Body of pancreas (tissue), 4 donors: ENCODE measurements around the gene MAP3K6.

Source experiments
- POLR2A ChIP-seq, 3 donors: fragments of 450-650 bp; IDR thresholded peaks; one replicate each; pipeline ENCODE4 v1.6.1; 2016; ENCODE audit warnings: antibody characterized with exemption in 3 of 3, mild to moderate bottlenecking in 2 of 3
- TF ChIP-seq, protein P1 (sequence below), 7 experiments: fragments of 450-650 bp in 4 of 7; fragments of 200-600 bp in 3 of 7; sonication (generic) in 3 of 7; IDR thresholded peaks; one replicate each; pipeline ENCODE4 v1.5.1; 2016 to 2019; ENCODE audit warnings: antibody characterized with exemption in 7 of 7

DNA sequence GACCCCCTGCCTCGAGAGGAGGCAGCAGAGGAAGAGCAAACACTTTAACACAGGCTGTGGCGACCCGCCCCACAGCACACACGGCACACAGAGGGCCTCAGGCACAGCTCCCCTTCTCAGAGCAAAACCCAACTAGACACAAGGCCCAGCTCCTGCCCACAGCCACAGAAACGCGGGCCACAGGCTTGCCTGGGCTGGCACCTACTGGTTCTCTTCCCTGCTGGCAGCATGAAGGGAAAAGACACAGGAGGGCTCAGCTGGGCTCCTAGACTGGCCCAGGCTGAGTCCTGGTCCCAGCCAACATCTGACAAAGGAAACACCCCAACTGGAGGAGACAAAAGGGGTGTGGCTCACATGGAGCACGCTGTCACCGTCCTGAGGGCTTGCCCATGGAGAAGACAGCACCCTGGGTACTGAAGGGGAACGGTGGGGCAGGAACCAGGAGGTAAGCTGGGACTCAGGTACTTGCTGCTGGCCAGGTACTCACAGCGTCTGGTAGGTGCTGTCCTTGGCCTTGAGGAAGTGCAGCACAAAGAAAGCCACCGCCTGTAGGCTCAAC is 12.9 kb upstream of the MAP3K6 start:
- TF ChIP-seq, protein P1, sequence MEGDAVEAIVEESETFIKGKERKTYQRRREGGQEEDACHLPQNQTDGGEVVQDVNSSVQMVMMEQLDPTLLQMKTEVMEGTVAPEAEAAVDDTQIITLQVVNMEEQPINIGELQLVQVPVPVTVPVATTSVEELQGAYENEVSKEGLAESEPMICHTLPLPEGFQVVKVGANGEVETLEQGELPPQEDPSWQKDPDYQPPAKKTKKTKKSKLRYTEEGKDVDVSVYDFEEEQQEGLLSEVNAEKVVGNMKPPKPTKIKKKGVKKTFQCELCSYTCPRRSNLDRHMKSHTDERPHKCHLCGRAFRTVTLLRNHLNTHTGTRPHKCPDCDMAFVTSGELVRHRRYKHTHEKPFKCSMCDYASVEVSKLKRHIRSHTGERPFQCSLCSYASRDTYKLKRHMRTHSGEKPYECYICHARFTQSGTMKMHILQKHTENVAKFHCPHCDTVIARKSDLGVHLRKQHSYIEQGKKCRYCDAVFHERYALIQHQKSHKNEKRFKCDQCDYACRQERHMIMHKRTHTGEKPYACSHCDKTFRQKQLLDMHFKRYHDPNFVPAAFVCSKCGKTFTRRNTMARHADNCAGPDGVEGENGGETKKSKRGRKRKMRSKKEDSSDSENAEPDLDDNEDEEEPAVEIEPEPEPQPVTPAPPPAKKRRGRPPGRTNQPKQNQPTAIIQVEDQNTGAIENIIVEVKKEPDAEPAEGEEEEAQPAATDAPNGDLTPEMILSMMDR (IDR thresholded peaks at IDR 0.05): no peak
- TF ChIP-seq POLR2A (IDR thresholded peaks at IDR 0.05): no peak
